Stomach (tissue), 9 donors: ENCODE measurements around the gene SLC15A3. TPM values are rescaled to one million over a fixed set of nuclear protein-coding genes. Genes with fewer than 3 reads are reported as not detected.
A peak's percentile ranks its signal among the peaks of the same experiment; 100 is the strongest.

Experiments
- DNase-seq, 2 donors: peaks; one replicate each; pipeline versions ENCODE4 v3.0.0 to v3.0.0-alpha.2; 2013 to 2019
- H3K27ac ChIP-seq, 5 donors: fragments of 200-600 bp in 4 of 5; sonication (generic) in 4 of 5; one replicate each; pipeline ENCODE4 v1.5.1; 2013 to 2019; ENCODE audit warnings: mild to moderate bottlenecking in 1 of 5, moderate library complexity in 1 of 5
- H3K27me3 ChIP-seq, 3 donors: fragments of 200-600 bp; sonication (generic); one replicate each; pipeline ENCODE4 v1.5.1; 2017 to 2019; ENCODE audit warnings: mixed run types in 1 of 3
- H3K36me3 ChIP-seq, 4 donors: fragments of 200-600 bp; sonication (generic); 1 replicate in 3 of 4; 2 replicates in 1 of 4; pipeline ENCODE4 v1.5.1; 2016 to 2019
- H3K4me1 ChIP-seq, 4 donors: fragments of 200-600 bp; sonication (generic); one replicate each; pipeline ENCODE4 v1.5.1; 2016 to 2019
- H3K4me3 ChIP-seq, 4 donors: fragments of 200-600 bp; sonication (generic) in 3 of 4; one replicate each; pipeline ENCODE4 v1.5.1; 2016 to 2019; ENCODE audit warnings: mild to moderate bottlenecking in 1 of 4
- H3K9me3 ChIP-seq, 4 donors: fragments of 200-600 bp; sonication (generic); one replicate each; pipeline ENCODE4 v1.5.1; 2016 to 2019
- EP300 ChIP-seq: sonication (generic); formaldehyde crosslinking; IDR thresholded peaks from one replicate; pipeline ENCODE4 v1.6.1; 2017; ENCODE audit warnings: antibody characterized with exemption
- POLR2A ChIP-seq, 4 donors: fragments of 450-650 bp; IDR thresholded peaks; one replicate each; pipeline ENCODE4 v1.6.1; 2016; ENCODE audit warnings: antibody characterized with exemption in 4 of 4, control low read depth in 2 of 4, mild to moderate bottlenecking in 1 of 4, moderate library complexity in 1 of 4
- POLR2AphosphoS5 ChIP-seq, 3 donors: sonication (generic); formaldehyde crosslinking; IDR thresholded peaks; one replicate each; pipeline ENCODE4 v1.6.1; 2016; ENCODE audit warnings: antibody characterized with exemption in 3 of 3
- WGBS, 5 donors: extraction: QIAGEN DNeasy Blood & Tissue Kit in 3 of 5; methylation state at CpG; one replicate each; pipeline versions ENCODE4 v1.1.5 to v1.1.7; 2013 to 2018; 5-methylcytosine and 5-hydroxymethylcytosine counted together
- intact Hi-C: fragments of 100-400 bp; cut with DNase I; formaldehyde crosslinking; loops from one replicate; pipeline ENCODE4 v1.15.1; 2023; ENCODE audit warnings: low total_unique reads
- polyA plus RNA-seq, 3 donors: library from polyadenylated mRNA; stranded (reverse); fragments of 200-250 nt; gene quantifications; one replicate each; pipeline ENCODE4 v1.2.3, GENCODE V29; 2013
- total RNA-seq, 5 donors: library from RNA; depleted of rRNA; stranded (reverse); fragments of >200 nt; gene quantifications; one replicate each; pipeline versions ENCODE4 v1.1.0 to v1.2.3, GENCODE V29; 2014 to 2016
- TF ChIP-seq, protein P1 (sequence below), 7 experiments: fragments of 450-650 bp in 4 of 7; fragments of 200-600 bp in 3 of 7; sonication (generic) in 3 of 7; IDR thresholded peaks; one replicate each; pipeline ENCODE4 v1.5.1; 2016 to 2019; ENCODE audit warnings: antibody characterized with exemption in 7 of 7, control low read depth in 2 of 7, mild to moderate bottlenecking in 1 of 7
- donor health status: healthy with polysubstance abuse.
- donor health status: Bipolar disorder and iron deficiency.
- donor health status: healthy.

The SLC15A3 gene
- total and polyA plus RNA-seq, 8 donors, result 7.9 to 33.6 (median 20.7) TPM

DNA sequence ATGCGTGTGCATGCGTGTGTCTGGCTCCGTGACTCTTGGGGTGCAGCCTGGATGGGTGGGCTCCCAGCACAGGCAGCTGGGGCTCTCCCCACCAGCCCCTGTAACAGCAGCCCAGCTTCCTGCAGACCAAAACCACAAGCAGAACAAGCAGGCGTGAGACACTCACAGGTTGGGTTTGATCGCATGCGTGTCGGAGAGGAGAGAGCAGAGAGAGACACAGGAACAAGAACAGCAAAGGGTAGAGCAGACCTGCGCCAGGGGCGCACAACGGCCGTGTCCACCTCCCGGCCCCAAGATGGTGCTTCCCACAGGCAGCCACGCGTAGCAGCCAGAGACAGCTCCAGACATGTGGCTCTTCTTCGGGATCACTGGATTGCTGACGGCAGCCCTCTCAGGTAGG lies 19.5 kb upstream of the SLC15A3 start, which contains the start of gene CD6:
Gene CD6, plus strand, starts transcription at position 161 of the 400 bp plus-strand sequence. Its CDS starts 186 bp downstream, at position 347.
- intact Hi-C loops, result no loop called here
- no peak for TF ChIP-seq EP300
- TF ChIP-seq, protein P1, sequence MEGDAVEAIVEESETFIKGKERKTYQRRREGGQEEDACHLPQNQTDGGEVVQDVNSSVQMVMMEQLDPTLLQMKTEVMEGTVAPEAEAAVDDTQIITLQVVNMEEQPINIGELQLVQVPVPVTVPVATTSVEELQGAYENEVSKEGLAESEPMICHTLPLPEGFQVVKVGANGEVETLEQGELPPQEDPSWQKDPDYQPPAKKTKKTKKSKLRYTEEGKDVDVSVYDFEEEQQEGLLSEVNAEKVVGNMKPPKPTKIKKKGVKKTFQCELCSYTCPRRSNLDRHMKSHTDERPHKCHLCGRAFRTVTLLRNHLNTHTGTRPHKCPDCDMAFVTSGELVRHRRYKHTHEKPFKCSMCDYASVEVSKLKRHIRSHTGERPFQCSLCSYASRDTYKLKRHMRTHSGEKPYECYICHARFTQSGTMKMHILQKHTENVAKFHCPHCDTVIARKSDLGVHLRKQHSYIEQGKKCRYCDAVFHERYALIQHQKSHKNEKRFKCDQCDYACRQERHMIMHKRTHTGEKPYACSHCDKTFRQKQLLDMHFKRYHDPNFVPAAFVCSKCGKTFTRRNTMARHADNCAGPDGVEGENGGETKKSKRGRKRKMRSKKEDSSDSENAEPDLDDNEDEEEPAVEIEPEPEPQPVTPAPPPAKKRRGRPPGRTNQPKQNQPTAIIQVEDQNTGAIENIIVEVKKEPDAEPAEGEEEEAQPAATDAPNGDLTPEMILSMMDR (IDR thresholded peaks at IDR 0.05), result no peak
- no peak for TF ChIP-seq POLR2A (IDR thresholded peaks at IDR 0.05)
- Histone ChIP-seq H3K27ac (peak within 1 kb of the TSS in 4 of 5 donors; percentile 10 to 68 (median 54)), H3K27me3 (no peaks in the 10 kb centered on the region), H3K9me3 (no peaks in the 10 kb centered on the region), H3K4me3 (peak within 1 kb of the TSS; percentile 7 to 37 (median 28)), H3K4me1 (peaks cover 0 to 18% (median 3%) of the 10 kb centered on the region in 4 donors), H3K36me3 (no peaks in the 10 kb centered on the region)
- peak in 1 of 2 donors; percentile 48 for DNase-seq
- WGBS, 5 donors, result 73 to 97% (median 84%) methylated on average over 12 to 16 of the region's 16 CpGs

DNA sequence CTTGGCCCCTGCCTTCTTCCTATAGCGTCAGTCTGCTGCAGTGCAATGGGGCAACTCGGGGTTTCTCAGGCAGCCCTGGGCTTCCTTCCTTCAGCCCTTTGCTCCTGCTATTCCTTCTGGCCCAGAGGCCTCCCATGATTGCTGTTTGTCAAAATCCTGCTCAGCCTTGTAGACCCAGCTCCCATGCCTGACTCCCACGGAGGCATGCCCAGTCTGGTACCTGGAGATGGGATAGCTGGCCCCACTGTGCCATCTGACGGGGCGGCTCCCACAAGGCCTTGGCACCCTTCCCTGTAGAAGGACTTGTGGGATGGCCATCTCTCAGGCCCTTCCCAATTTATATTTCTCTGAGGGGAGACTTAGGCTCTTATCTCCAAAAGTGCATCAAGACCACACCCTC lies 18.9 kb upstream of the SLC15A3 start:
- no peak overlapping the region for H3K27ac ChIP-seq
- 76 to 88% (median 81%) methylated on average over 5 of the region's 5 CpGs for WGBS, 5 donors
- DNase-seq, result no peak
- intact Hi-C loops, result no loop called here
- H3K4me3 ChIP-seq, result no peak overlapping the region
- H3K36me3 ChIP-seq, result no peaks in the 10 kb centered on the region
- no peaks in the 10 kb centered on the region for H3K9me3 ChIP-seq
- no peaks in the 10 kb centered on the region for H3K27me3 ChIP-seq
- H3K4me1 ChIP-seq, result peaks cover 0 to 18% (median 3%) of the 10 kb centered on the region in 4 donors
- no peak for TF ChIP-seq EP300
- no peak for TF ChIP-seq POLR2A (IDR thresholded peaks at IDR 0.05)
- TF ChIP-seq, protein P1 (IDR thresholded peaks at IDR 0.05), result no peak
- no peak for TF ChIP-seq POLR2AphosphoS5 (IDR thresholded peaks at IDR 0.05)

- Histone ChIP-seq H3K27me3 (no peaks in the 10 kb centered on the region), H3K9me3 (no peaks in the 10 kb centered on the region)
- 11 to 20% (median 14%) methylated on average over 9 of the region's 9 CpGs for WGBS, 5 donors
Measured at GRCh38 chr11:60970369-60970774, 18.4 kb upstream of the SLC15A3 start.

GRCh38 chr11:60968223-60968622 lies 16.2 kb upstream of the SLC15A3 start:
- WGBS, 5 donors, result 42 to 100% (median 95%) methylated on average over 1 of the region's 1 CpG
- DNase-seq, result no peak
- no peak for TF ChIP-seq POLR2A (IDR thresholded peaks at IDR 0.05)
- no peak for TF ChIP-seq EP300
- TF ChIP-seq, protein P1 (IDR thresholded peaks at IDR 0.05), result no peak
- TF ChIP-seq POLR2AphosphoS5 (IDR thresholded peaks at IDR 0.05), result no peak
- Histone ChIP-seq H3K27me3 (no peaks in the 10 kb centered on the region), H3K27ac (no peak overlapping the region), H3K36me3 (no peaks in the 10 kb centered on the region), H3K4me1 (peaks cover 0 to 16% (median 3%) of the 10 kb centered on the region in 4 donors), H3K4me3 (no peak overlapping the region), H3K9me3 (no peaks in the 10 kb centered on the region)
- intact Hi-C loops, result no loop called here

More at GRCh38 chr11:60970369-60970774, 18.4 kb upstream of the SLC15A3 start:
- no peak for TF ChIP-seq EP300
- TF ChIP-seq, protein P1 (IDR thresholded peaks at IDR 0.05), result peak in 5 of 7 experiments; percentile 85 to 93 (median 88)
- intact Hi-C loops, result no loop called here
- Histone ChIP-seq H3K36me3 (no peaks in the 10 kb centered on the region), H3K4me1 (peaks cover 0 to 18% (median 3%) of the 10 kb centered on the region in 4 donors), H3K27ac (no peak overlapping the region), H3K4me3 (no peak overlapping the region)
- peak; percentile 79 for DNase-seq
